NK-92 treated with Interleukin-12 subunit alpha and Interleukin-12 subunit beta, amount 100 ng/mL, for 24 hours (cell line): Measurements from ENCODE around the gene SCARB2.

Experiments
- DNase-seq: peaks from one replicate; lab custom pipeline; 2025; lab: John Stamatoyannopoulos, UW

The SCARB2 gene

DNA sequence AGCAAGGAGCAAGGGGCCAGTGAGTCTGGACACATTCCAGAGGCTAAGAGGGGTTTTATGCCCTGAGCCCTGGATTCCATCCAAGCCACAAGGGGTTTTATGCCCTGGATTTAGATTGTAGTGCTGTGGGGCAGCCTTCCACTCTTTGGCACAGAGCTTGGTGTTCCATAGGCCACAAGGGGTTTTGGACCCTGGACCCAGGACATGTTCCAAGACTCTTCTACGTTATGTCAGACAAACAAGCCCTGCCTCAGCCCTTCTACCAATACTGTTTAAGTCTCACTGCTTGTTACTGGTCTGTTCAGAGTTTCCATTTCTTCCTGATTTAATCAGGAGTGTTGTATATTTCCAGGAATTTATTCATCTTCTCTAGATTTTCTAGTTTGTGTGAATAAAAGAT is 12.8 kb upstream of the SCARB2 start:
- no peak for DNase-seq

DNA sequence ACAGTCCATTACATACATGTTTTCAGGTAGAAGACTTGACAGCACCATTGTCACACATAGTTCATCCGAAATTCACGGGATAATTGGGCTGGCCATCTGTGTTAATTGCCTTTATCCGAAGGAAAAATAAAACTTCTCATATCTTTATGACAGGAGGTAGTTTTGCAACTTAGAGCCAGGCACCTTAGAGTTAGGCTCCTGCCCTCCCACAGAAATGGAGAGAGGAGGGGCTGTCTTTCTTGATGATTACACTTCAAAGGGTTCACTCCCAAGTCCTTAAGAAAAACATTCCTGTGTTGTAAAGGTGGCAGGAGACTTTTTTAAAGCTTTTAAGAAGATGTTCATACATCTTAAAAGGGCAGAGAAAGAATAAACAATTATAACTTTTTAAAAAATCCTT is 10.5 kb upstream of the SCARB2 start:
- DNase-seq = no peak

DNA sequence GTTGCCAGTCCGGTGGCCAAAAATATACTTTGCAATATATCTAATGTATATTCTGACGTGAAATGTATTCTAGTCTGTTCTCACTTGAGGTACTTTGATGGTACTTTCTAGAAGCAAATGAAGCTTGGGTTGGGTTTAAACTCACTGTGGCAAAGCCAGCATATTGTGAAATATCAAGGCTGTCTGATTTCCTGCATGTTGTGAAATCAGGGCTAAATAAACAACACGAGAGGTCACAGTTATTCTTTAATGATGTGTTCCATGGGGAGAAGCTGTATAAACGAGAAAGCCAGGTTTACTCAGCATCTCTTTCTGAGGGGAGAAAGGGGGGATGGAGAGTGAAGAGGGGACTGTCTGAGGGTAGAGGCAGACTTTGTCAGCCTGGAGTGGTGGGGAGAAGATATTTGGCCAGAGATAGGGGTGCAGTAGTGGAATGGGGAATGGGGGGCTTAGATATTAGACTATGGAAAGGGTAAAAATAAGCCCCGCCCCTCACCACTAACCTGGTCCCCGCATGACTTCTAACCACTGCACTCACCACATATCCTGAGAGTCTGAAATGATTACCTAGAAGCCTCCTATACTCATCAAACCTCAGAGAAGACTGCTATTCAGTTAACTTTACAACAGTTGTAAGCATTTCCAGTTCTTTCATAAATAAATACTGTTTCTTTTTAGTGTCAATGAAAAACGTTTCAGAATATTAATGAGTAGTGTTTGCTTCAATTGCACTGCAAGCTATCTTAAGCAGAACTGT is 5.9 kb upstream of the SCARB2 start:
- no peak for DNase-seq

DNA sequence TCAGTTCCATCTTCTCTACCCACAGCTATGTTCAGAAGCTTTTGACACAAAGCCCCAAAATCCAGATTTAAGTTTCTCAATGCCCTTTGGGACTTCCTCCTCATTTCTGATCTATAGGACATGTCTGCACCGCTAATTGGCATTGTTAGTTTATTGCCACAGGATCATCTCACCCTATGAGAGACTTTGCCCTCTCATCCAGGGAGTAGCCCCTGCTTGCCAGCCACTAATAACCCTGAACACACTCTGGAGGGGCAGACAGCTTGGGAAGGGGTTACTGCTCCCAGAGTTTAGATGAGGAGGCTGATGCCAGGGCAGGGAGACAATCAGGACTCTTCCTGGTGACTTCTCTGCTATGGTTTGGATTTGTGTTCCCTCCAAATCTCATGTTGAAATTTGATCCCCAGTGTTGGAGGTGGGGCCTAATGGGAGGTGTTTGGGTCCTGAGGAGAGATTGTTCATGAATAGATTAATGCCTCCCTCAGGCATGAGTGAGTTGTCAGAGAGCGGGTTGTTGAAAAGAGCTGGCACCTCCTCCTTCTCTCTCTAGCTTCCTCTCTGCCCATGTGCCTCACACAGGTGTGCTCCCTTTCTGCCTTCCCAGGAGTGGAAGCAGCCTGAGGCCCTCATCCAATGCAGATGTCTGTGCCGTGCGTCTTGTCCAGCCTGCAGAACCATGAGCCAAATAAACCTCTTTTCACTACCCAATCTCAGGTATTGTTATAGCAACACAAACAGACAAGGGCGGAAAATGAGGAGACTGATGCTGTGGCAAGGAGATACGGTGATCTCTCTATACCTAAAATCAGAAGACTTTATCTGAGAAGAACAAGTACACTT is 3.6 kb upstream of the SCARB2 start:
- no peak for DNase-seq

DNA sequence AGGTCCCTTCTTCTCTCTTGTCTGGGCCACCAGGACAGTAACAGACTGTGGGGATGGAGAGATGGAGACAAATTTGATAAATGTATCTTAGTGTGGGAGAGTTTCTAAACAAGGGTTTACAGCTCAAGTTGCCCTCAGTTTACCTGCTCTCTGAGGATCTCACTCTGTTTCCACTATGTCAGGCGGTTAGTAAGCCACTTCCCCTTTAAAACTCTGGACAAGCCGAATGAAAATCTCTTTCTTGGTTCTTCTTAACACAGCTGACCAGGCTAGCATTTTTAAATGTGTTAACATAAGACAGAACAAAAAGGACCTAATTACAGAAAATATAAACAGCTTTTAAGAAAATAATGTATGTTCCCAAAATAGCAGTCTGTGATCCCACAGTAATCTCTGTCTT is 2.9 kb upstream of the SCARB2 start:
- no peak for DNase-seq

DNA sequence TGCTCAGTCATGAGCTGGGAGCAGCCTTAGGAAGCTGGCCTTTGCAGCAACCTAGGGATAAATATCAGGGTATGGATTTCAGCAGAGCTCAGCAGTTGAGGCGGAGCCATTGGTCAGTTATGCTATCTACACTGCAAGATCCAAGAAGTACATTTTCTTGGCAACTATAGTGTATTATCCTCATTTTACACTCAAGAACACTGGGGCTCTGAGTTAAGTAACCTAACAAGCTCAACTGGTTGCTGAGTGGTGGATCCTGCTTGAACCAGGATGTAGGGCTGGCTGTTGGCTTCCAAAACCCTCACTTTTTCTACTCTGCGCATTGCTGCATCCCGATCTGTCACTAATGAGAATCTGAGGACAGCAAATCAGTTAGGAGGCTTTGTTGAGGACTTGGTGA is 1.5 kb upstream of the SCARB2 start:
- DNase-seq = no peak

DNA sequence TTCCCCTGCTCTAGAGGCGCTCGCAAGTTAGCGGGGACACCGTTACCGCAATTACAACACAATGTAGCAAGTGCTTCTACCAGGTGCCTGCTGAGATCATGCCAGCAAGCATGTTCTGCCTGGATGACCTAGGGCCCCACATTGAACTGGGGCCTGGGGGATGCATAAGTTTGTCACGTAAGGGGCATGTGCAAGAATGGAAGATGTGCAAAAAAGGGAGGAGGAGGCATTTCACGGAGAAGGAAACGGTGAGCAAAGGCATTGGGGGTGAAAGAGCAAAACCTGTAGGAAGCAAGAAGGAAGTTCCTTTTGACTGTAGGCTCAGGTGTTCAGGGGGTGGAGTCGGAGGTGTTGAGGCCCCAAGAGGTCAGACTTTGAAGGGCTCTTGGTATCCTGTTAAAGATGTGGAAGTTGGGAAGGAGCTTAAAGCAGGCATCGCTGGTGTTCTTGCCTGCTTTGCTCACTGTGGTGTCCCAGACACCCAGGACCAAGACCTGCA is 602 bp upstream of the SCARB2 start:
- no peak for DNase-seq

DNA sequence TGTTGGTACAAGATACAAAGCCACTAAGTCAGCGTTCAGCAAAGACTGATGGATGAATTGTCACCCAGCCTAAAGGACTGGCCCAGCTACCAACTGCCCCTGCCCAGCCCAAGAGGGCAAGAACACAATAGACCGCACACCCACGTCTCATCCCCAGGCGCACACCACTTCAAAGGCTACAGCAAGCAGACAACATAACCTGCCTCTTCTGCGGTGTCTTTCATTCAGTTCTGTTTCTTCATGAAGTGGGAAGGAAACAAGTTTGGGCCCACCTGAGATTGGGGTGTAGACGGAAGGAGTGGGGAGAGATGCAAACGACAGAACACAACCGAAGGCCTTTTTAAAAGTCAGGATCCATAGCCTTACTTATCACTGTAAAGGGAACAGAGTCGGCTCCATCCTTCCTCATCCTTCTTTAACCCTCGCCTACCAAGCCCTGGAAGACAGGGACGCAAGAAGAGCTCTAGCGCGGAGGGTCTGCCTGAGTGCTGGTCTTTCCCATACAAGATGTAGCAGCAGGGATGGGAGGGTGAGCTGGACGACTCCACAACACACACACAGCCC is 691 bp downstream of the SCARB2 start:
- no peak for DNase-seq

DNA sequence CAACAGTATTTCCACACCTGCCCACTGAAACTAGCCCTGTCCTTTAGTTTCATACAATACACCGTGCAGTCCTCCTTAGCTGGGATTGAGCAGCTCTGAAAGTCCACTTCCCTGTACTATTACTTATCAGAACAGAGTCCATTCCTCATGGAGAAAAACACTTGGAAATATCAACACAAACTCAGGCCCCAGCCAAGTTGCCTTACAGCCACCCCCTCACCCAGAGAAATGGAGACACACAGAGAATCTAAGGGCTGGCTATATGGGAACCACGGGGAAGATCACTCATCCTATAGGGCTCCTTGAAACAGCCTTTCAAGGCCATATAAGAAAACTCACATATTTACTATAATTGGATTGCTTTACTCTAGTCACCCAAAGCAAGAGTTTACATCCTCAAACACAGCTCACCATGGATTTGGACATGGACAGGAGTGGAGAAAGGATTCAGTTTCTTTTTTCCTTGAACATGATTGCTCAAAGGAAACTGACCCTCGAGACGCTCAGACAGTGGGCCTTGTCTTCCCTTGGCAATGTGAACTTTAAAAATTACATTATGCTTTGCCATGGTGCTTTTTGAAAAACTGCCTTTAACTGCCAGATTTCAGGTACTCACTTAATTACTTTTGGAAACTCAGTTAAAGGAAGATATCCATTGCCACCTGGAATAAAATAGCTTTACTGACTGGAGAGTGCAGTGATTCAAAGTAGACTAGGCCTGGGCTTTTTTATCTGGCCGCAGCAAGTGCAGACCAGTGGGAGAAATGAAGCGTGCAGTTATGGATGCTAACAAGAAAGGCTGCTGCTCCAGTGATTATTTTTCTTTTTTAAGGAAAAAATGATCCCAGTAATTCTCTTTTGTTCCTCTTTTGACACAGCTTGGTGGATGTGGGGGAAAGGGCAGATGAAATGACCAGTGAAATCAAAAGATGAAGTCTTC is 1.6 kb downstream of the SCARB2 start:
- DNase-seq = no peak

DNA sequence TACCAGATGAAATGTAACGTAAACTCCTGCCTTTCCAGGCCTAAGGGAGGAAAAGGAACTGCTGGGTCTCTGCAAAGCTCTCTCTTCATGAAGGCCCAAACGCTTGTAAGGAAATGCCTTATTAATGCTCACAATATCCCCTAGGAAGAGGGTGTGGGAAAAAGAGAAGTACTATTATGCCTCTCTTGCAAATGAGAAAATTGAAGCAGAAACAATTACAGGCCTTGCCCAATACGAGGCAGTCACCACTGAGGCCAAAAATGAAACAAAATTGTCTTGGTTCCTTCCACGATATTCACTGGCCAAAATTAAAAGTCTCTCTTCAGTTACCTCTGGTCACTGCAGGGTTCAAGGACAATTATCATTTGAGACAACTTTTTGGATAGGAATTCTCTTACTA is 3.2 kb downstream of the SCARB2 start:
- DNase-seq = no peak

DNA sequence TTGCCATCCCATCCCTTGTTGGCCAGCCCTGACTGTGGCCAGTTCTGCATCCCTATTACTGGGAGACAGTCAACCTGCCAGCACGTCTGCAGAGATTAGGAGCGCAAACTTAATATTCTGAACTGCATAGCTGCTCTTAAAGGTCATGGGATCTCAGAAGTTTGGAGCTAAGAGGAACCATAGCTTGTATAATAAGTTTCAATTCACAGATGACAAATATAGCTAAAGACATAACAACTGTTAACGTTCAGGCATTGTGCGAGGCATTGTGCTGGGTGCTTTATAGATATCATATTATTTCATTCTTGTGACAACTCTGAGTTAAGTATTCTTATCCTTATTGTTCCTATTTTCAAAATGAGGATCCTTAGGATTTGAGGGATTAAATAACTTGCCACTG is 3.7 kb downstream of the SCARB2 start:
- DNase-seq = no peak

DNA sequence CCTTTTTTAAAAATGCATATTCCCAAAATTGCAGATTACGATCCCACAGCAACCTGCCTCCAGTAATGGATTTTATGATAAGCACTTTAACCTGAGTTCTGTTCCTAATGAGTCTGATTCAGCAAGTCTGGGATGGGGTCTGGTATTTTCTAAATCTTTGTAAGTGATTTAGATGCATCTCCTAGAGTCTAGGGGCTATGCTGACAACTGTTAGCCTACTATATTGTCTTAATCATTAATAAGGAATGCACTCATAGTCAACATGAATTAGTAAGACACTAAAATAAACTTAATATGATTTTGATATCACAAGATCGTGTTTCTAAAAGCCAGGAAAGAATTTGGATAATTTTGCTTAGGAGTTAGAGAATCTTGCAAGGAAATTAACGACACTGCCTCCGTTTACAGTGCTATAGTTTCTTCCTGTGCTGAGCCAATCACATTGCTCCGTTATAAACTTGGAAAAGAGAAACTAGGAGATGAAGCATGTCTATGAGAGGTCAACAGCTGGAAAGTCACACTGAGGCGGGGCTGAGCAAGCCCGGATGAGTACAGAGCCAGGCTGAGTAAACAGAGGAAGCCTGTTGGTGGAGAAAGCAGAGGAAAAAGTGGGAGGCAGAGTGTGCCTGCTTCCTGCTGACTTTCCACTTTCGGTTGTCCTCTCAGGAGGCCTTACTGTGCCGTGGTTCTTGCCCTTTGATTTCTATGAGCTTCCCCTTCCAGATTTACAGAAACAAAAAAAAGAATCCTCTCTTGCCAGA is 5.4 kb downstream of the SCARB2 start:
- DNase-seq = no peak

DNA sequence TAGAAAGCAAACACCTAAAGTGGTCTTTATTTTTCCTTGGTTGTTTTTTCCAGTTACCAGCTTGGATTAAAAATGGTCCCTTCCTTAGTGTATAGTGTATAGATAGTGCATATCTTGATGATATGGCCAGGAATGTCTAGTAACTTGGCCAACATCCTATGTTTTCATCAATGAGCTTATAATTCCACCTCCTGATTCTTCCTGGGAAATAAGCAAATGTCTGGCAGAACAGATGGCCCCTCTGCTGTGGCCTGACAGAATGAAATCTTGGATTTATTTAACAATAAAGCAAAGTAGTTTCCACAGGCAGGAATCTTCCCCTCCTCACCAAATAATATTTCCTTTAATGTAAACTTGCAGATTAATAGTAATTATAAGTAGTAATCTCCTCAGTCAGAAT is 6.1 kb downstream of the SCARB2 start:
- DNase-seq = no peak

DNA sequence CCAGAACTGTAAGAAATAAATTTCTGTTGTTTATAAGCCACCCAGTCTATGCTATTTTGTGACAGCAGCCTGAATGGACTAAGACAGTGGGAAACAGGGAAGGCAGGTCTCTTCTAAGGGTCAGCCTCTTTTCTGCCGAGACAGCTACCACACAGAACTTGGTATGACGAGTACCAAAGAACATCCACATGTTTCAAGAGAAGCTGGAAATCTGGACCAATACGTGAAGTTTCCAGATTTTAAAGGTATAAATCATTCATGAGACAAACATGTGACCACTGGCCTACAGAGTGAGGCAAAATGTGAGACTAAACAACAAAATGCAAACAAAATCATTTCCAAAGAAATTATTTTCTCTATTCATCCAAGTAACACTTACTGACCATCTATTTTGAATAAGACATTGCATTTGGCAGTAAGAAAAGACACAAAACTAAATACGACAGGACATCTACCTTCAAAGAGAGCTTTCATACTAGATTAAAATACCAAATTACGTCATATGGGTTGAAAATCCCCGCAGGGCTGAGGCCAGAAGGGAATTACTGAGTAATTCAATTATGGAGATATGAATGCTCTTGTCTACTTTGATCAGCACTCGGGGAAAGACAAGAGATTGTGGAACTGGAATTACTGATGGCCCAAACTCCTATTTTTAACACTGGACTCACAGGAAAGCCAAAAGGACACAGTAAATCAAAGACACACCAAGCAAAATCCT is 7.2 kb downstream of the SCARB2 start:
- DNase-seq = no peak

DNA sequence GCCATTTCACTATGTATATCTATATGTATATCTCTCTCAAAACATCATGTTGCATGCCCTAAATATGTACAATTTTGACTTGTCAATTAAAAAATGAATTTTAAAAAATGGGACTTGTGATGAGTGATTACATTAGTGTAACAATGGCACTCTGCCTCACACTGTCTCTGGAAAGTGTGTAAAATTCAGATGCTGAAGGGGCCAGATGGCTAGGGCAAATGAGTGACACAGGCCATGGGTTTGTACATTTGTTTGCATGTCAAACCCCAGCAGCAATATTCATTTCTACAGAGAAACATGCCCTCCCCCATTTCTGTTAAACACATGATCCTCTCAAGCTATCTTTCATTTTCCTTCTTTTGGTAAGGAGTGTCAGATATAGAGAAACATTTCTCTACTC is 8.1 kb downstream of the SCARB2 start:
- no peak for DNase-seq

DNA sequence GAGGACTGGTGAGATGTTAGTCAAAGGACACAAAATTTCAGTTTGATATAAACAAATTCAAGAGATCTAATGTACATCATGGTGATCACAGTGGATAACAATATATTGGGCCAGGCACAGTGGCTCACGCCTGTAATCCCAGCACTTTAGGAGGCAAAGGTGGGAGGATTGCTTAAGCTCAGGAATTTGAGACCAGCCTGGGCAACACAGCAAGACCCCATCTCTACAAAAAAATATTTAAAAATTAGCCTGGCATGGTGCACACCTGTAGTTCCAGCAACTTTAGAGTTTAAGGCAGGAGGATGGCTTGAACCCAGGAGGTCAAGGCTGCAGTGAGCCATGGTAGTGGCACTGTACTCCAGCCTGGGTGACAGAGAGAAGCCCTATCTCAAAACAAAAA is 8.7 kb downstream of the SCARB2 start:
- no peak for DNase-seq

DNA sequence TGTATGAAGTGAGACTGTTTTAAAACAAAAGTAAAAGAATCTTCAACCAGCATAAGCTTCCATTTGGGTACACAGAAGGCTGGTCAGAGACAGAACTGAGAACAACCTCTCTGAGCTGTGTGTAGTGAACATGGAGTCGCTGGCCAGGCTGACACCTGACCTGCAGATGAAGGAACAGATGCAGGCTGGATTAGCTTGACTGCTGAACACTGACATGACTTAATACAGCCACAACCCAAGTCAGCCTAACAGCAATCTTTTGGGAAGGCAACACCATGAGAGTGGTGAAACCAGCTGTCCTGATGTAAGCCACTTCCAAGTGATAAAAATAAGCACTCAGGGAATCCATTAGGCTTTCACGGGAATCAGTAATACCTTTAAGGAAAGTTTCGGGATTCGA is 10.1 kb downstream of the SCARB2 start:
- DNase-seq = no peak

DNA sequence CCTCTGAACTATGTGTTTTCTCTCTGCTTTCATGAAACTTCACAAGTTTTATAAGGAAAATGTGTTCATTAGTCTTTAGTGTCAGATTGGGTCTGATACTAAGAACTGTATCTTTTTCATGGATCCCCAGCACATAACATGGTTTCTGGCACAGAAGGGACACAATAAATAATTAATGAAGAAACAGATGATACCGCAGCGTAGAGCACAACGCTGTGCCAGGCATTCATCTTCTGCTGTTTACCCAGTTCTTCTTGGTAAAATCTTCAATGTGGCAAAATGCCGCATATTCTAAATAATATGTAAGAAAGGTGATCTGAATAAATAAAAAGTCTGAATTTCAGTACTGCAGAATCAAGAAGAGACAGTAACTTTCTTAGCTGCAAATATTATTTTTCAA is 12.3 kb downstream of the SCARB2 start:
- DNase-seq = no peak

DNA sequence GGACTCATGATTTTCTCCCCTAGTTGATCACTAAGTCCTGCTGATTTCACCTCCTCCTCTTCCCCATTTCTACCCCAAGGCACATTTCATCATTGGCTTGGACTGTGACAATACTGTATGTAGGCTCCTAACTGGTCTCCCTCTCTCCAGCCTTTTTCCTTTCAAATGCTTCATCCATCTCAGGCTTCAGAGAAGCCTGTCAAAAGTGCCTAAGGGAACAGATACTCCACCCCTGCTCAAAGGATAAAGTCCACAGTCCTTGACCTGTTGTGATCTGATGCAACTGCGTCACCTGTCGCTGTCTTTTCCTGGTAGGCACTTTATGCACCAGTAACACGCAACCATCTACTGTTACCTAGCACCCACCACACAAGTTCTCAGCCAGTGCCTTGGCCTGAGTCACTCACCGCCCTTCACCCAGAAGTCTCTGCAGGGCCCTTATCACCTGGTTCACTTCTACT is 12.8 kb downstream of the SCARB2 start:
- peak; percentile 9 for DNase-seq

DNA sequence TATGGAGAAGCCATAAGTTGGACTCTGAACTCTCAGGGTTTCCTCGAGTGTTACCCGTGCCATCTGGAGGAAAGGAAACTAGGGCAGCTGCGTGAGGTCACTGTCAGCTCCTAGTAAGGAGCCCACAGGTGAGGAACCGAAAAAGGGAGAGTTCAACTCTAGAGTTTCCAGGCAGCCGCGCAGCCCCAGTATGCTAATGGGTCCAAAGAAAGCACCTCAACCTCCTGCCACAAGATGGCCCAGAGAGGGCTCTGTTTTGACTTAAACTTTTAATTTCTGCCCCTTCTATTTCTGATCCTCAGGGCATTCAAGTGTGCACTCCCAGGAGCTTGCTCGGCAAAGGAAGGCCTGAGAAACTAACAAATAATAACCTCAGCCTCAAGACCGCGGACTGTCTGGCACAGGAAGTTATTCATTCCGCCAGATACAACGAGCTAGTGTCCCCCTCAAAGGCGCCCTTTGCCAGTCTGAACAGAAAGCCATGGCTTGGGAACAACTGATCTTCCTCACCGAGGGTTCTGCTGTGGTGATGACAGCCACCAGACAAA is 13.9 kb downstream of the SCARB2 start:
- no peak for DNase-seq
